Neutrophil (primary cell): ENCODE measurements around the gene ARMC9.

ENCODE experiments used
- H3K27ac ChIP-seq: fragments of 200-600 bp; sonication (generic); 2 replicates; pipeline ENCODE4 v1.5.1; 2016; ENCODE audit warnings: mild to moderate bottlenecking, moderate library complexity
- H3K27me3 ChIP-seq: fragments of 200-600 bp; sonication (generic); 2 replicates; pipeline ENCODE4 v1.6.0; 2016; ENCODE audit warnings: mild to moderate bottlenecking
- H3K36me3 ChIP-seq: fragments of 200-600 bp; sonication (generic); 2 replicates; pipeline ENCODE4 v1.5.1; 2017
- H3K4me1 ChIP-seq, 2 experiments: fragments of 200-600 bp in 1 of 2; sonication (generic) in 1 of 2; 1 replicate in 1 of 2; 2 replicates in 1 of 2; pipeline versions ENCODE4 v1.5.1 to v1.6.1; 2013 to 2016; ENCODE audit warnings: low read depth in 1 of 2, low read length in 1 of 2, mild to moderate bottlenecking in 1 of 2, moderate library complexity in 1 of 2; ENCODE audit not compliant: control insufficient read depth in 1 of 2, insufficient read depth in 1 of 2
- H3K4me3 ChIP-seq, 2 experiments: fragments of 200-600 bp in 1 of 2; sonication (generic) in 1 of 2; 1 replicate in 1 of 2; 2 replicates in 1 of 2; pipeline ENCODE4 v1.5.1; 2013 to 2016; ENCODE audit warnings: low read depth in 1 of 2, low read length in 1 of 2, mild to moderate bottlenecking in 1 of 2, moderate library complexity in 1 of 2
- H3K9me3 ChIP-seq: fragments of 200-600 bp; sonication (generic); 2 replicates; pipeline ENCODE4 v1.5.1; 2016
- TF ChIP-seq, protein P1 (sequence below): fragments of 200-600 bp; sonication (generic); IDR thresholded peaks from 2 replicates; pipeline ENCODE4 v1.5.1; 2016; ENCODE audit warnings: antibody characterized with exemption

ARMC9 gene

GRCh38 chr2:231384109-231384435 is 185.6 kb downstream of the ARMC9 start:
- Histone ChIP-seq H3K27ac (no peak overlapping the region), H3K36me3 (no peaks in the 10 kb centered on the region), H3K27me3 (no peaks in the 10 kb centered on the region), H3K9me3 (no peaks in the 10 kb centered on the region), H3K4me1 (peaks cover 9 to 11% of the 10 kb centered on the region in 2 experiments), H3K4me3 (no peak overlapping the region)
- TF ChIP-seq, protein P1, sequence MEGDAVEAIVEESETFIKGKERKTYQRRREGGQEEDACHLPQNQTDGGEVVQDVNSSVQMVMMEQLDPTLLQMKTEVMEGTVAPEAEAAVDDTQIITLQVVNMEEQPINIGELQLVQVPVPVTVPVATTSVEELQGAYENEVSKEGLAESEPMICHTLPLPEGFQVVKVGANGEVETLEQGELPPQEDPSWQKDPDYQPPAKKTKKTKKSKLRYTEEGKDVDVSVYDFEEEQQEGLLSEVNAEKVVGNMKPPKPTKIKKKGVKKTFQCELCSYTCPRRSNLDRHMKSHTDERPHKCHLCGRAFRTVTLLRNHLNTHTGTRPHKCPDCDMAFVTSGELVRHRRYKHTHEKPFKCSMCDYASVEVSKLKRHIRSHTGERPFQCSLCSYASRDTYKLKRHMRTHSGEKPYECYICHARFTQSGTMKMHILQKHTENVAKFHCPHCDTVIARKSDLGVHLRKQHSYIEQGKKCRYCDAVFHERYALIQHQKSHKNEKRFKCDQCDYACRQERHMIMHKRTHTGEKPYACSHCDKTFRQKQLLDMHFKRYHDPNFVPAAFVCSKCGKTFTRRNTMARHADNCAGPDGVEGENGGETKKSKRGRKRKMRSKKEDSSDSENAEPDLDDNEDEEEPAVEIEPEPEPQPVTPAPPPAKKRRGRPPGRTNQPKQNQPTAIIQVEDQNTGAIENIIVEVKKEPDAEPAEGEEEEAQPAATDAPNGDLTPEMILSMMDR: no peak

DNA sequence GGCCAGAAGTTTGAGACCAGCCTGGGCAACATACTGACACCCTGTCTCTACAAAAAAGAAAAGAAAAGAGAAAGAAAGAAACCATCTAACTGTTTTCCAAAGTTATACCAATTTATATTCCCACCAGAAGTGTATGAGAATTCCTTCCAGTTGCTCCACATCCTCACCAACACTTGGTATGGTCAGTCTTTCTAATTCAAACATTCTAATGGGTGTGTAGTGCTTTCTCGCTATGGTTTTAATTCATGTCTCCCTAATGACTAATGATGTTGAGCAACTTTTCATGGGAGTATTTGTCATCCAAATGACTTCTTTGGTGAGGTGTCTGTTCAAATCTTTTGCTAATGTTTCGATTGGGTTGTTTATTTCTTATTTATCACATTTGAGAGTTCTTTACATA is 186.5 kb downstream of the ARMC9 start:
- TF ChIP-seq, protein P1: no peak
- Histone ChIP-seq H3K9me3 (no peaks in the 10 kb centered on the region), H3K4me1 (peaks cover 12 to 19% of the 10 kb centered on the region in 2 experiments), H3K4me3 (no peak overlapping the region), H3K36me3 (no peaks in the 10 kb centered on the region), H3K27me3 (no peaks in the 10 kb centered on the region), H3K27ac (no peak overlapping the region)

DNA sequence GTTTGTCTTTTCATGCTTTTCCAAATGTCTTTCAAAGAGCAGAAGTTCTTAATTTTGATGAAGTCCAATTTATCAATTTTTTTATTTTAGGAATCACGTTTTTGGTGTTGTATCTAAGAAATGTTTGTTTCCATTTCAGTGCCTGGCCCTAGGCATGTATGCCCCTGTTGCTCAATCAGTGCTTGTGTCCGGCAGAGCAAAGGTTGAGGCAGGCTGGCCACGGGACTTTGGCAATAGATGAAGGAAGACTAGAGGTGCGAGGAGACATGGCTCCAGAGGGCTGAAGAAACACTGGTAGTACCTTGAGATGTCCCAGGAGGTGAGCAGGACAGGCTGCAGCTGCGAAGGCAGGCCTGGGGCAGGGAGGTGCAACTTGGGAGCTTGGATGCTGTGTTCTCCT is 187.0 kb downstream of the ARMC9 start:
- peaks cover 16 to 23% of the 10 kb centered on the region in 2 experiments for H3K4me1 ChIP-seq
- TF ChIP-seq, protein P1: no peak

GRCh38 chr2:231386446-231386845 is 188.0 kb downstream of the ARMC9 start:
- no peak overlapping the region for H3K27ac ChIP-seq
- TF ChIP-seq, protein P1: no peak
- peaks cover 23 to 32% of the 10 kb centered on the region in 2 experiments for H3K4me1 ChIP-seq
- H3K36me3 ChIP-seq: no peaks in the 10 kb centered on the region
- no peaks in the 10 kb centered on the region for H3K9me3 ChIP-seq
- H3K4me3 ChIP-seq: no peak overlapping the region
- H3K27me3 ChIP-seq: no peaks in the 10 kb centered on the region

More for the DNA sequence above, 187.0 kb downstream of the ARMC9 start:
- Histone ChIP-seq H3K4me3 (no peak overlapping the region), H3K9me3 (no peaks in the 10 kb centered on the region), H3K27me3 (no peaks in the 10 kb centered on the region), H3K27ac (no peak overlapping the region), H3K36me3 (no peaks in the 10 kb centered on the region)

- no peak overlapping the region for H3K4me3 ChIP-seq
- TF ChIP-seq, protein P1: no peak
- no peak overlapping the region for H3K27ac ChIP-seq
- H3K36me3 ChIP-seq: no peaks in the 10 kb centered on the region
- no peaks in the 10 kb centered on the region for H3K9me3 ChIP-seq
- no peaks in the 10 kb centered on the region for H3K27me3 ChIP-seq
- peaks cover 28 to 43% of the 10 kb centered on the region in 2 experiments for H3K4me1 ChIP-seq
These were observed 189.7 kb downstream of the ARMC9 start for GRCh38 chr2:231387904-231388724.
